HG03159 (cell line): Measurements from ENCODE around the gene PRLH.
"Not testable (repeated sequence)": the region's sequence is repeated elsewhere in the genome, so short reads cannot be mapped to it uniquely, and the experiment has no call there.

Experiments
- ATAC-seq: cut with Tn5 transposase; IDR thresholded peaks from one replicate; pipeline ENCODE4 v1.9.1; 2021; ENCODE audit warnings: mild to moderate bottlenecking, moderate library complexity; ENCODE audit not compliant: unreplicated experiment

The PRLH gene

DNA sequence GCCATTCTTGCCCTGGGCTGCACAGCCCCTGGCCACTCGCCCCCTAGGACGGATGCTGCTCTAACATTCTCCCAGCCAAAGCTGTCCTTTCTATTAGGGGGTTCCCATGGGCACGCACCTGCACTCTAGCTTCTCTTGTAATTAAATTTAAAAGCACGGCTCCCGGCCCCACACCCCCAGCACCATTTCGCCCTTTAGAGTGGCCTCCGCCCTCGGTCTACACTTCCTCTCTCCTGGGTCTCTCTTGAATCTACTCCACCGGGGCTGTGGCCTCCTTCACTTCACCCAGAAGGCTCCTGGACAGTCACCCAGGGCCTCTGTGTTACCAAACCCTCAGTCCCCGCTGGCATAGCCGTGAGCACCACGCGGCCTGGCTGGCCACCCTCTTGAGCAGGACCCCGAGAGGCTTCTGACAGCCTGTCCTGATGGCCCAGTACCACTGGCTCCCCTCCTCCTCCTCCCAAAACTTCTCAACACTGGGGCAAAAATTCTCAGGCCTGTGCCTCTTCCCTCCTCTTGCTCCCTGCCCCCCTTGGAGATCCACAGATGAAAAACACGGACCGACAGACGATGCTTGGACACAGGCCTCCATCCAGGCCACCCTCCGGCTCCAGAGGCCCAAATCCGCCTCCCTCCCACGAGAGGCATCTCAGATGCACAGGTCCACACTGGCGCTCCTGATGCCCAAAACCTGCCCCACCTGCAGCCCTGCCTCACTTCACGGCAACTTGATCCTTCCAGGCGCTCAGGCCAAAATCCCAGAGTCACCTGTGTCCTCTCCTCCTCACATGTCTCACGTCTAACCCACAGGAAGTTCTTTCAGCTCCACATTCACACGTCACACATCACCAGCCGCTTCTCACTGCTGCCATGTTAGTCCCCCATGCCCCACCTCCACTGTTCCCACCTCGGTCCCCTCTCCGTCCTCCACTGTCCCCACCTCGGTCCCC, 31.1 kb downstream of the PRLH start:
- ATAC-seq, result no peak

DNA sequence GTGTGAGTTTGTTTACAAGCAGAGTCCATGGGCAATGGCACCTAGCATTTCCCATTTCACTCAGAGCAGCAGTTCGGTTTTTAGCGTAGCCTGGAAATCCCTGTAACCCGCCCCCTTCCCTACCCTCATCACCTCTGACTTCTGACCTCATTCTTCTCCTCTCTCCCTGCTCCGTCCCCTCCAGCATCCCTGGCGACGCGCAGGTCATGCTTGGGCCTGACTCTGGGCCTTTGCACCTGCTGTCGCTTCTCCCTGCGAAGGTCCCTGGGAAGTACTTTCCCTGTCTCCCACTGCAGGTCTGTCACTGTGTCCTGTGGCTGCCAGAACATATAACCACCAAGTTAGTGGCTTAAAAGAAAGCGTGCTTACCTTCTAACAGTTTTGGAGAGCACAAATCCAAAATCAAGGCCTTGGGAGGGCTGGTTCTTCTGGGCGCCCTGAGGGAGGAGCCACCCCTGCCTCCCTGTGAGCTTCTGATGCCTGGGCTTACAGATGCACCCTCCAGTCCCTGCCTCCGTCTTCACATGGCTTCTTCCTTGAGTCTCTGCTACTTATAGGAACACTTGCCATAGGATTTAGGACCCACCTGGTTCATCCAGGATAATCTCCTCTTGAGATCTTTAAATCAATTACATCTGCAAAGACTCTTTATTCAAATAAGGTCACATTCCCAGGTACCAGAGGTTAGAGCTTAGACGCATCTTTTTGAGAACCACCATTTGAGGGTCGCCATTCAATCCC, 32.3 kb downstream of the PRLH start:
- no peak for ATAC-seq

- no peak for ATAC-seq
Measured at GRCh38 chr2:237599465-237600110, 33.2 kb downstream of the PRLH start.

DNA sequence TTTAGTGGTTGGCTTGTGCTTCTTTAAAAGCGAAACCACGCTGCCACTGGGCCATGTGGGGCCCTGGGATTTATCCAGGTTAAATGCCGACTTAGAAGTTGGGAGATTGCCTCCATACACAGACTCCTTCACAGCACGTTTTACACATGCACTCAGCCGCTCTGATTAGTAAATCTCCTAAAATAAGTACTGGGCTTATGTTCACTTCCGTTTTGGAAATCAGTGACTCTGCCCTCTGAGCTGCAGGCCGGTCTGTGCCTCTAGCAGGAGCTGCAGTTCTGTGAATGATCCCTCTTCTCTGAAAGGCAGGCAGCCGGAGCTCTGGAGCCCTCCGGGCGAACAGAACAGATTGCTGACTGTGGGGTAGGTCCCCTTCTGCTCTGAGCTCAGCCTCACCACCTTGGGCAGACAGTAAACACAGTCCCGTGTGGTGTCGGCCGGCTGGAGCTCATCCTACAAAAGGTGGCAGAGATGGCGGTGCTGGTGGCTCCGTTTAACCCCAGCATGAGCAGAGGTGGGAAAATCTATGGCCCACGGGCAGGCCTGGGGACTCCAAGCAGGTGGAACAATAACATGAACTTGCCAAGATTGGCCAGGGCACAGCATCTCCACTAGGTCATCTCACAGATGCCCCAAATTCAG, 34.0 kb downstream of the PRLH start:
- ATAC-seq, result no peak

- ATAC-seq, result no peak
Measured at GRCh38 chr2:237601453-237602116, 35.2 kb downstream of the PRLH start.

GRCh38 chr2:237602409-237602808, 36.0 kb downstream of the PRLH start:
- no peak for ATAC-seq

GRCh38 chr2:237603049-237603717, 36.8 kb downstream of the PRLH start:
- ATAC-seq, result no peak

GRCh38 chr2:237603718-237604362, 37.5 kb downstream of the PRLH start:
- ATAC-seq, result no peak

GRCh38 chr2:237604391-237604790, 38.0 kb downstream of the PRLH start:
- no peak for ATAC-seq

- no peak for ATAC-seq
Measured at GRCh38 chr2:237604960-237605359, 38.6 kb downstream of the PRLH start.

- not testable (repeated sequence) for ATAC-seq
Measured at GRCh38 chr2:237606522-237606921, 40.1 kb downstream of the PRLH start.

DNA sequence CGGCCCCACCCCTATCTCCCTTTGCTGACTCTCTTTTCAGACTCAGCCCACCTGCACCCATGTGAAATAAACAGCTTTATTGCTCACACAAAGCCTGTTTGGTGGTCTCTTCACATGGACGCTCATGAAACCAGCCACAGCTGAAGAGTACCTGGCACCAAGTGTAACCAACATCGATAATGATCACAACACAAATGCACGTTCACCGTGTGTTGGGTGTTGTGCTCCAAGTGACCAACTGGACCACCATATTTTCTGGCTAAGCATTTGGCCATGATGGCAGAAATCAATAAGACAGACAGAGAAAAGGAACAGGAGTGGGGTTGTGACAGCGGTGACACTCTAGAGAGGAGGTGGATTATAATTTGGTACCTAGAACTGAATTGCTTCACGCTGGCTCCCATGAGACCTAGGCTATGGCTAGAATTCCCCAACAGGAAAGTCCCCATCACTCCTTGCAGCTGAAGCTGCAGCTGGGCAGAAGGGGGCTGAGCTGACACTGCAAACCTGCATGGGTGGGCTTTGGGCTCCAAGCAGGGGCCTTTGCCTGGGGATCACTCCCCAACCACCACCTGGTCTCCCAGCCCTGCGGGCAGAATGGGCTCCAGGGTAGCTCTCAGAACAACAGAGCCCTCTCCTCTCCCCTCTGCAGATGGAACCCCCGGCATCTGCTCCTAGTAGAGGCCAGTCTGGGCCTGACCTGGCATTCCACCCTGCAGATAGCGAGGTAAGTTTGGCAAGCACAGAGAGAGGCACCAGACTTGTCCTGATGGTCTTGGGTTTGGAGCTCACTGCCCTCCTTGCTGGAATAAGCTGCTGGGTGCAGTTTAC, 46.4 kb downstream of the PRLH start:
- ATAC-seq, result no peak

GRCh38 chr2:237613679-237614078, 47.3 kb downstream of the PRLH start:
- ATAC-seq, result no peak

DNA sequence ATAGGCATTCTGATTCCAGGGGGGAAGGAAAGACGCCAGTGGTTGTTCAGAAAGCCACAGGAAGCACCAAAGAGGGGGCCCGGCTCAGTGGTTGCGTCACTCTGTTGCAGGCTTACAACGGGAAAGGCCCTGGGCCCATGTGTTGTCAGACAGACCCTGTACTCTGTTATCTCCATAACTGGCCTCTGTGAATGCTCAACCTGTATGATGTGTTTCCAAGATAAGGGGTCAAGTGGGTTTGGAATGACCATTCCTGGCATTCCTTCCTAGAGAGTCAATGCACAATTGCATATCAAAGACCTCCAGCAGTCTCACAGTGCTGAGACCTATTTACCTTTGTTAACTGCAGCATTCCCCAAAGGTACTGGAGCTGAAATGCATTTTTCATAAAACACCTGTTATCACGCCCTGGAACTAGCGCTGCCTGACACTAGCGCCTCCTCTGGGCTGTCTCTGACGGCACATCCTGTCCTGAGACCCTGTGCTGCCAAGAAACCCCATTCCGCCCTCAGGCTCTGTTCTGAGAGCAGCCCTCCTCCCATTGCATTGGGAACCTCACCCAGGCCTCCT, 47.9 kb downstream of the PRLH start:
- no peak for ATAC-seq

DNA sequence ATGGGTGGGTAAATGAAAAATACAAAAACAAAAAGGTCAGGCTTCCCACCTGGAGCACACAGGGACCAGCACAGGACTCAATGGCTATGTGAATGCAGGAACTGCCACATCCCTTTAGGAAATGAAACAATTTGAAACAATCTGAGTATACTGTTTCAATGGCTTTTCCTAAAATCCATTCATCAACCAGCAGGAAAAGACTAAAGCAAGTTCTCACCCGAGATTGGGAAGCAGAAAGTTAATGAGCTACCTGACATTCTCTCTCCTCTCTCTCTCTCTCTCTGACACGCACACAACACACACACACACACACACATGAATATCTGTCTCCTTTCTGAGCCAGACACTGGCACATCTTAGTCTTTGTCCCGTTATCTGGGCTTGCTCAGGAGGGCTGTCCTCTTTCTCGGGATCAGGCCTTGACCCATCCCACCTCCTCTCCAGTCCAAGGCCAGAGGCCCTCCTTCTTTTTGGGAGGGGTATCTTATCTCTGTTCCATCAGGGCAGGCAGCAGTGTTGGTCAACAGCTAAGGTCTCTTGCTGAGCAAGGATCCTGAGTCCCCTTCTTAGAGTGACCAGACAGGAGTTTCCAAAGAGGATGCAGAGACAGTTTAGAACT, 49.4 kb downstream of the PRLH start:
- no peak for ATAC-seq

DNA sequence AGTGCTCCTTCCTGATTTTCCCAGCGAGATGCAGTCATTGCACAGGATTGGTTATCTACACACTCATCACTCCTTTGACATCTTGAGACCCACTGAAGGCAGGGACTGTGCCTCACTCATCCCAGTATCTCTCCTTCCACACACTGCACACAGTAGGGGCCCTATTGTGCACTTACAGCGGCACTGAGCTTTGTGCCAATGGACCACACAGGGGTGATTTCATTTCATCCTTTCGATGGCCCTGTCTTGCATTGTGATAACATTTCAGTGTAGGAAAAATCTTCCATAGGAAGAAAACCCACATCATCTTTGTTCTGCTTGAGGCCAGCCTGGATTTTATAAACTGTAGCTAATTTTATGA, 50.0 kb downstream of the PRLH start:
- ATAC-seq, result no peak
